ENCODE results near the gene SH3RF3. TPM values are rescaled to one million over a fixed set of nuclear protein-coding genes. Genes with fewer than 3 reads are reported as not detected.

SH3RF3 gene
- total RNA-seq, 2 experiments from 2014 or later: 1.8 to 2.0 TPM

DNA sequence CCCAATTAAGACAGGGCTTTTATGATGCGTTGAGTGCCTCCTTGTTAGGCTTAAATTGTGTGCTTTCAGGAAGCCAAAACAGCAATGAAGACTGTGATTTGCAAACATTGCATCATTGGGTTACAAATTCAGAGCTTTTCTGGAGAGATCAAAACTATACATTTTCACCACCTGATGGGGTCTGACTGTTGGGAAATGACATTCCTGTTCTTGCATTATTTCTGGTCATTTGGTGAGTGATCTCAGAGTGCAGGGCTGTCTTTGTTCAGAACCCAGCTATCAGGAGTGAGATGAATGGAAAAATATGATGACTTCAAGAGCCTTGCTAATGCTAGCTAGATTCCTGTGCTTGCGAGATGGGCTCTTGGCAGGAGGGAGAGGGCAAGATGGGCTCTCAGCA is 39.1 kb downstream of the SH3RF3 start:
- DNase-seq: no peak
- no peaks in the 10 kb centered on the region for H3K9me3 Mint-ChIP-seq
- no peak overlapping the region for H3K4me3 Mint-ChIP-seq
- peaks cover 24% of the 10 kb centered on the region for H3K4me1 Mint-ChIP-seq (ENCODE audit: low read depth)
- no peaks in the 10 kb centered on the region for H3K27me3 Mint-ChIP-seq (ENCODE audit: low read depth)
- H3K36me3 Mint-ChIP-seq (ENCODE audit: low read depth): no peaks in the 10 kb centered on the region
- no peak overlapping the region for H3K27ac Mint-ChIP-seq
- CTCF ChIA-PET: no interaction called here
- intact Hi-C loops (cut with micrococcal nuclease): loop anchor here (5.0 kb wide), 1 partner anchor 49 kb away; no protein-coding TSS in a partner anchor

DNA sequence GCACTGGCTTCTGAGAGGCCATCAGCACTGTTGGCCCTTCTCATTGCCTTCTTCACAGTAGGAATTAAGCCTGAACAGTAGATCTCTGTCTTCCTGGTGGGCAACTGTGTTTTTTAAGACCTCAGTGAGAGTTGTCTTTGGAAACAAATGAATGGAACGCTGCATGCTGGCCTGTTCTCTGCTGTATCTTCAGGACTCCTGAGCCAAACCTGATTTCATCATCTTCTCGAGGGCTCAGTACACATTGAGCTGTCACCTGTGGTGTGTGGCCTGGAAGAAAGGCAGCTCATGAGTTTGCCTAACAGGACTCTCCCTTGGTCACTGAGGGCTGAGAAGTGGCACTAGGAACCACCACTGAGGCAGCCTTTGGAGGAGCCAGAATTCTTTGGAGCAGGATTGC is 39.7 kb downstream of the SH3RF3 start:
- DNase-seq: no peak
- Mint-ChIP-seq H3K27ac (no peak overlapping the region), H3K9me3 (no peaks in the 10 kb centered on the region), H3K27me3 (ENCODE audit: low read depth) (no peaks in the 10 kb centered on the region), H3K4me1 (ENCODE audit: low read depth) (peaks cover 25% of the 10 kb centered on the region), H3K4me3 (no peak overlapping the region), H3K36me3 (ENCODE audit: low read depth) (no peaks in the 10 kb centered on the region)
- intact Hi-C loops (cut with micrococcal nuclease): loop anchor here (5.0 kb wide), 1 partner anchor 49 kb away; no protein-coding TSS in a partner anchor
- CTCF ChIA-PET: interaction anchor here (1.2 kb wide), 1 partner anchor 341 kb away, joined by 3 read pairs; no protein-coding TSS in a partner anchor

DNA sequence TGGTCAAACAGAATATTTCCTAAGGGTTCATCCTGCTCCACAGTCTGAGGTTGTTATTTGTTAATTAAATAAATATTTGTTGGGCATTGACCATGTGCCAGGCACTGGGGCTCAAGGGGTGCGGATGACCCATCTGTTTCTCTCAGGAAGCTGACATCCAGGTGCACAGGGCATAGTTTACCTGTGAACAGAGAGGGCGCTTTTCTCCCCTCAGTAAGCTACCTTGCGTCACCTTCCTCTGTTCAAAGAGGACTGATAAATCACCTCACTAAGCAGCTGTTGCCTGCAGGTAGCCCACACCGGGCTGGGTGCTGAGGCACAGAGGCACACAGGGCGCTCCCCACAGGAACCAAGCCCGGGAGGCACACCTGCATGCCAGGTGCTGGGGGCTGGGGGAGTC is 41.6 kb downstream of the SH3RF3 start:
- Mint-ChIP-seq H3K36me3 (ENCODE audit: low read depth) (peaks cover 2% of the 10 kb centered on the region), H3K9me3 (no peaks in the 10 kb centered on the region), H3K4me3 (no peak overlapping the region), H3K27ac (no peak overlapping the region), H3K27me3 (ENCODE audit: low read depth) (no peaks in the 10 kb centered on the region), H3K4me1 (ENCODE audit: low read depth) (peaks cover 31% of the 10 kb centered on the region)
- CTCF ChIA-PET: no interaction called here
- no peak for DNase-seq
- intact Hi-C loops (cut with micrococcal nuclease): no loop called here

DNA sequence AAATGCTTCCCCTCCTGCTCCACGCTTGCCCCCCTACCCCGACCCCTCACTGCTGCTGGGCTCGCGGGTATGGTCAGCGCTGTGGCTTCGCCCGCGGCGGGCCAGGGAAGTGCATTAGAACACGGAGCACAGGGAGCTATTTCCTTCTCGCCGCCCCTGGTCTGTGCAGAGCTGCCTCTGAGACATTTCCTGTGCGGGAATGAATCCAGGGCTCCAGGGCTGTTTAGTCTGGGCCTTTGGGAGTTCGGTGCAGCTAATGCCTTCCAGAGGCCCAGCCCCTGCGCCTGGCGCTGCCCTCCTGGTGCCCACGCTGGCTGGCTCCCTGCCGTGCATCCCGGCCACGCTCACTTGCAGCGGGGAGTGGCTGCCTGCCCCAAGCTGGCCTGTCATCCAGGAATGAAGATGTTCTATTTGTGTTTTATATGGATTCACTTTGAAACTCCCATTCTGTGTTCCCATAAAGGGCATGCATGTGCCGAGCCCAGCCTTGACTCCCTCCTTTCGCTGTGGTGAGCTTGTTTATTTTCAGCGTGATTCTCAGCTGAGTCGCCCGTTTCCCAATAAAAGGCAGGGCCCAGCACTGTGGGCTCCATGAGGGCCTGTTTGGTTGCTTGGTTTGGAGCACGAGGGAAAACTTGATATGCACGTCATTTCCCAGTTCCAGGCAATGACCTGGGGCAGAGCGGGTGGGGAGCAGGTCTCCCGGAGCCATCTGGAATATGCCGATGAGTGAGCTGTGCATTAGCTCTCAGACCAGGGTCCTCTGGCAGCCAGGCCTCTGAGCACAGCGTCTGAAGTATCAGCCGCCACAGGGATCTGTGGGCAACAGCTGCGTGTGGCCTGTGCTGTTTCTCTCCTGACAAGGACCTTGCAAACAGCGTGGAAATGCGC is 42.7 kb downstream of the SH3RF3 start:
- Mint-ChIP-seq H3K27me3 (ENCODE audit: low read depth) (no peaks in the 10 kb centered on the region), H3K4me3 (no peak overlapping the region), H3K36me3 (ENCODE audit: low read depth) (peaks cover 2% of the 10 kb centered on the region), H3K9me3 (no peaks in the 10 kb centered on the region), H3K4me1 (ENCODE audit: low read depth) (peaks cover 31% of the 10 kb centered on the region), H3K27ac (no peak overlapping the region)
- intact Hi-C loops (cut with micrococcal nuclease): no loop called here
- no peak for DNase-seq
- CTCF ChIA-PET: no interaction called here

DNA sequence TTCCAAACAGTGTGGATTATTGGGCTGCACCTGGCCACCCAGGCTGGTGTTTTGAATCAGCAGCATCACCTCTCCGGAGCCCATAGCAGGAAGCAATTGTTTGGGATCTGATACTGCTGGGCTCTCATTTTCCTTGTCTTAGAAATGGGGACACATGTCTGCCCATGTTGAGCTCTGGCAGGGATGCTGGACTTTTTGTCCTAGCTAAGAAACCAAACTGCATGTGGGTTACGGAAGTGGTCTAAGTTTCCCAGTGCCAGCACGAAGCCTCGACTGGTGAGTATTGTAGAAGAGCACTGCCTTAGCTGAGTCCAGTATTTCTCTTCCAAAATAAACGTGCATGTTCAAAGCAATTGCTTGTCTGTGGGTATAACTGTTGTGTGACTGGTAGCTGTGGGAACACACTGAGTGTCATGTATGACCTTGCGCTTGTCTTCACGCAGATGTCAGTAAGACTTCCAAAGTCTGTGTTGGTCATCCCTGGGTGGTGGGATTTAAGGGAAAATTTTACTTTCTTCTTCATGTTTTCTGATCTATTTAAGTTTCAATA is 43.6 kb downstream of the SH3RF3 start:
- H3K4me1 Mint-ChIP-seq (ENCODE audit: low read depth): peaks cover 31% of the 10 kb centered on the region

DNA sequence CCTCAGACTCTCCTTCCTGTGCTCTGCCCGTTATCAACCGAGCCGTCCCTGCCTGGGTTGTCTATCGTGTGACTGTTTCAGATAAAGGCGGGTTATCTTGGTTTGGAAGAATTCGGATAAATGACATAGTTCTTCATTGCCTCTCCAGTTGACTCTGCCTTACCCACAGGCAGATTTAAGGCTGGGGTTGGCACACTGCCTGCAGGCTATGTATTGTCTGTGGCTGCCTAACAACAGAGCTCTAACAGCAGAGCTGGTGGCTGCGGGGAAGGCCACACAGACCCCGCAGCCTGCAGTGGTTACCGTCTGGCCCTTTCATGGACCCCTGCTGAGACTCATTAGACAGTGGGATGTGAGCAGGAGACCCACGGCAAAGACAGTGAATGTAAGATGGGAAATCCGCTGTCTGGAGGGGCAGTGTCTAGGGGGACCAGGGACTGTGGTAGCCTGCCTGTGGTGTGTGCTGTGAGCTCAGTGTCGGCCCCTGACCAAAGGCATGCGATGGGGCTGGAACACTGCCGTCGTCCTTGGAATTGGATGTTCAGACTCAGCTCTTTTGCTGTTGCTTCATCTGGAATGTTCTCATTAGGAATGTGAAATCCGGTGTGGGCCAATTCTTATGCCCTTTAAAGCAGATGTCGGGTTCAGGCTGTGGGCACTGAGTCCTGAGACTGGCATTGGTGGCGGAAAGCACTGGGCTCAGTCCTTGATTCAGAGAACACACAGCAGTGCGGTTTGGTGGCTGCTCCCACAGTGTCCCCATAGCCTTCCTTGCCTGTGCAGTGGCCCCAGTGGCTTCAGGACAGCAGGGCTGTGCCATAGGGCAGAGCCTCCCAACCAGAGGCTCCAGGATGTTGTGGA is 44.5 kb downstream of the SH3RF3 start:
- Mint-ChIP-seq H3K36me3 (ENCODE audit: low read depth) (peaks cover 2% of the 10 kb centered on the region), H3K4me1 (ENCODE audit: low read depth) (peaks cover 26% of the 10 kb centered on the region), H3K27me3 (ENCODE audit: low read depth) (no peaks in the 10 kb centered on the region), H3K9me3 (no peaks in the 10 kb centered on the region), H3K27ac (no peak overlapping the region), H3K4me3 (no peak overlapping the region)
- DNase-seq: no peak
- CTCF ChIA-PET: no interaction called here
- intact Hi-C loops (cut with micrococcal nuclease): no loop called here

More for the DNA sequence above, 43.6 kb downstream of the SH3RF3 start:
- Mint-ChIP-seq H3K27me3 (ENCODE audit: low read depth) (no peaks in the 10 kb centered on the region), H3K4me3 (no peak overlapping the region), H3K36me3 (ENCODE audit: low read depth) (peaks cover 2% of the 10 kb centered on the region), H3K9me3 (no peaks in the 10 kb centered on the region), H3K27ac (no peak overlapping the region)
- no peak for DNase-seq
- intact Hi-C loops (cut with micrococcal nuclease): no loop called here
- CTCF ChIA-PET: no interaction called here

DNA sequence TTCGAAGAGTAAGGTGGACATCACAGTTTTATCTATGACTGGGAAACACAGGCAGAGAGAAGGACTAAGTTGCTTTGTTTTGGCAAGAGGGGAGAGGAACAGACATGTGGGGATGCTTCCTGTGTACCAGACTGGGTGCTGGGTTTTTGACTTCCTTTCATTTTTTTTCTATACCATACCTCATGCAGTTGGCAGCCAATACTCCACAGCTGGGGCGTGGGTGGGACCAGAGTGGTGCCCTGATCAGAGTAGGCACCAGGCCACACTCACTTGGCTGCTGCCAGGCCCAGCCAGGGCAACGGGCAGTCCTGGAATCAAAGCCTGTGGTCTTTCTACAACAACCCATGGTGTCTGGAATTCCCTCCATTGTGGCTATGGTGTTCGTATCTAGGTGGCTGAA is 45.2 kb downstream of the SH3RF3 start:
- Mint-ChIP-seq H3K4me3 (no peak overlapping the region), H3K9me3 (peaks cover under 1% of the 10 kb centered on the region), H3K4me1 (ENCODE audit: low read depth) (peaks cover 22% of the 10 kb centered on the region), H3K27ac (no peak overlapping the region), H3K36me3 (ENCODE audit: low read depth) (peaks cover 2% of the 10 kb centered on the region), H3K27me3 (ENCODE audit: low read depth) (no peaks in the 10 kb centered on the region)
- CTCF ChIA-PET: no interaction called here
- DNase-seq: peak; percentile 33
- intact Hi-C loops (cut with micrococcal nuclease): no loop called here

DNA sequence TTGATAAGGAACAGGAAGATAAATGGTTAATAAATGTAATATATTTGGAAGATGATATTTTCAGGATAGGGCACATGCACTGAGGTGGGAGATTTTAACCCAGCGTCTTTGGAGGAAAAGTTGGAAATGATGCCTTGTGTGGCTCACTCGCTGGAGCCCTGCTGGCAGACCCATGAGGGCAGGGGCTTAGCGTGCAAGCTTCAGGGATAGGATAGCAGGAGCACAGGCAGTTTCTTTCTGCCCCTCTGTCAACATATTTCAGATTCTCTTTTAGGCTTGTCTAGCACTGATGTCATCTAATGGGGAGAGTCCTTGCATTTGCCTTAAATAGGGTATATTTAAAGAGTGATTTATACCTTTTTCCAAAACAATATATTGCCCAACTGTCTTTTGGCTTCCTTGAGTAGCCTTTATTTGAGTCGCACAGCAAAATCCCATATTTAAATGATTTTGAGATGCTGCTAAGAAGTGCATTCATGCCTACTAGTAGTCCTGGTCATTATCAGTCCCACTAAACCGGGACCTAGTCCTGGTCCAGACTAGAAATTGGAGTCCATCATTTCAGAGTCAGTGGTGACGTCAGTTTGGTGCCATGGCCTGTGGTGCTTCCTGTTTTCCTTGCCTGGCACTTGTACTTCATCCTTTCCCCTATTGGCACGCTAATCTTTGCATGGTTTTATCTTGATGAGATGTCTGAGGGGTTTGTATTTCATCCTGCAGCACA is 45.8 kb downstream of the SH3RF3 start:
- H3K9me3 Mint-ChIP-seq: peaks cover 5% of the 10 kb centered on the region
- DNase-seq: no peak
- H3K4me3 Mint-ChIP-seq: no peak overlapping the region
- no peak overlapping the region for H3K27ac Mint-ChIP-seq
- CTCF ChIA-PET: no interaction called here
- intact Hi-C loops (cut with micrococcal nuclease): no loop called here
- H3K4me1 Mint-ChIP-seq (ENCODE audit: low read depth): peaks cover 22% of the 10 kb centered on the region
- H3K27me3 Mint-ChIP-seq (ENCODE audit: low read depth): no peaks in the 10 kb centered on the region
- H3K36me3 Mint-ChIP-seq (ENCODE audit: low read depth): peaks cover 4% of the 10 kb centered on the region

DNA sequence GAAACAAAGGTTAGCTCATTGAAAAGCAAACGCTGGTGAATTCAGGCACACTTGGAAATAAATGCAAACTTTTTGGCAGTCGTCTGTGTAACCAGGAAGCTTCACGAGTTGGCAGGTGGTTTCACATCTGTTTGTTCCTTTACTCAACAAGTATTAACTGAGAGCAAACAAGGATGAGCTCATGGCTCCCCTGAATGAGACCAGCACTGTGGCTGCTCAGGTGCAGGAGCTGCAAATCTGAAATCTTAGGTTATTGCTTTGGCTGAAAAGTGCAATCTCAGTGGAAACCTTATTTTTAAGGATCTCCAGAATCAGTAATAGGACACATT is 46.3 kb downstream of the SH3RF3 start:
- DNase-seq: no peak
- peaks cover 20% of the 10 kb centered on the region for H3K4me1 Mint-ChIP-seq (ENCODE audit: low read depth)
- no peaks in the 10 kb centered on the region for H3K27me3 Mint-ChIP-seq (ENCODE audit: low read depth)
- H3K4me3 Mint-ChIP-seq: no peak overlapping the region
- CTCF ChIA-PET: no interaction called here
- intact Hi-C loops (cut with micrococcal nuclease): no loop called here
- H3K9me3 Mint-ChIP-seq: peaks cover 5% of the 10 kb centered on the region
- no peak overlapping the region for H3K27ac Mint-ChIP-seq
- peaks cover 5% of the 10 kb centered on the region for H3K36me3 Mint-ChIP-seq (ENCODE audit: low read depth)

DNA sequence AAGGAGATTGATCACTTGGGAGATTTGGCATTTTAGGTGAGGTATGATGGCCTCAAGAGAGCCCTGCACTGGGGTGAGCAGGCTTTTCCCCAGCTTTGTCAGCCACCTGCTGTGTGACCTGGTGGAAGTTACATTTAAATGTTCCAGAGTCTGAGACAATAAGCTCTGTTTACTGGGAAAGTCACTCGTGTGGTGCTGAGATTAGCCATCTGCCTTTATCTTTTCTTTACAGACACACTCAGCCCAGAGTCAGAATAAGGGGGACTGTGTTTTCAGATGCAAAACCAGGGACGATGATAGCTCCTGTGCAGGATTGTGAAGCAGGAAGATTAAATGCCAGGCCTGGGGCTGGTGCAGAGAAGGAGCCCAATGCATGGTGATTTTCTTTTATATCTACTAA is 47.9 kb downstream of the SH3RF3 start:
- Mint-ChIP-seq H3K4me1 (ENCODE audit: low read depth) (peaks cover 20% of the 10 kb centered on the region), H3K9me3 (peaks cover 13% of the 10 kb centered on the region), H3K27me3 (ENCODE audit: low read depth) (no peaks in the 10 kb centered on the region), H3K36me3 (ENCODE audit: low read depth) (peaks cover 11% of the 10 kb centered on the region), H3K27ac (no peak overlapping the region), H3K4me3 (no peak overlapping the region)
- CTCF ChIA-PET: no interaction called here
- no peak for DNase-seq
- intact Hi-C loops (cut with micrococcal nuclease): no loop called here

DNA sequence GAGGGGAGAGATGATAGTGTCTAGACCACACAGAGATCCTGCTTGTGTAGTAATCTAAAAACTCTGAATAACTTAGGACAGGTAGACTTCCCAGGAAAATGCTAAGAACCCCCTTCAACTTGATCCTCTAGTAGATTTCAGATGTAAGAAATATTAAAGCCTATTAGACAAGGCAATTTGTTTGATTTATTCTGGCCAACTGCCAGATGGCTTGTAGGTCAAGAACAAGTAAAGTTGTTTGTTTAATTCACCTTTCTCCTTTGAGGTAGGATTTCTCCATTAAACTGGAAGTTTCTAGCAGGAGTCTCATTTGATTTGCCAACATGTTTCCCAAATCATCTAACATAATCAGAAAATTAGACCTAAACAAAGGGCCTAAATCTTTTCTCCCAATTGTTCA is 48.6 kb downstream of the SH3RF3 start:
- peaks cover 11% of the 10 kb centered on the region for H3K36me3 Mint-ChIP-seq (ENCODE audit: low read depth)
- CTCF ChIA-PET: no interaction called here
- no peaks in the 10 kb centered on the region for H3K27me3 Mint-ChIP-seq (ENCODE audit: low read depth)
- DNase-seq: no peak
- intact Hi-C loops (cut with micrococcal nuclease): no loop called here
- peaks cover 13% of the 10 kb centered on the region for H3K9me3 Mint-ChIP-seq
- H3K27ac Mint-ChIP-seq: no peak overlapping the region
- peaks cover 20% of the 10 kb centered on the region for H3K4me1 Mint-ChIP-seq (ENCODE audit: low read depth)
- no peak overlapping the region for H3K4me3 Mint-ChIP-seq

DNA sequence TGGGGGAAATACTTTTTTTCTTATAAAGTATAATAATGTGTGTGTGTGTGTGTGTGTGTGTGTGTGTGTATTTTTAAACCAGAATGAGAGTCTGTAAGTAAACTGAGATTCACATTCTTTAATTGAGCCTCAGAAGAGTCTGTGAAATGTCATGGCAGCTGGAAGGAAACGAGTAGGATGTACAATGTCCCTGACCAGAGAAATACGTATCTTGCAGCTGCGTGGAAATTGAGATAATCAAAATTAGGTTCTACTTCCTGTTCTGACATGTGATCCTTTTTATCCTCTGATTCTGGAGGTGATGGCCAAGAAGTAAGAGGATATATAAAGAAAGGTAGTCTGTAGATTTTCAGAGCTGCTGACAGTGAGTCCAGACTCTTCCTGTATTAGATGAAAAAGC is 50.0 kb downstream of the SH3RF3 start:
- intact Hi-C loops (cut with micrococcal nuclease): no loop called here
- no peaks in the 10 kb centered on the region for H3K27me3 Mint-ChIP-seq (ENCODE audit: low read depth)
- no peak overlapping the region for H3K27ac Mint-ChIP-seq
- no peak for DNase-seq
- peaks cover 13% of the 10 kb centered on the region for H3K9me3 Mint-ChIP-seq
- H3K4me1 Mint-ChIP-seq (ENCODE audit: low read depth): peaks cover 11% of the 10 kb centered on the region
- CTCF ChIA-PET: no interaction called here
- H3K4me3 Mint-ChIP-seq: no peak overlapping the region
- peaks cover 11% of the 10 kb centered on the region for H3K36me3 Mint-ChIP-seq (ENCODE audit: low read depth)
